Measurements from ENCODE around the gene ZNF318.

DNA sequence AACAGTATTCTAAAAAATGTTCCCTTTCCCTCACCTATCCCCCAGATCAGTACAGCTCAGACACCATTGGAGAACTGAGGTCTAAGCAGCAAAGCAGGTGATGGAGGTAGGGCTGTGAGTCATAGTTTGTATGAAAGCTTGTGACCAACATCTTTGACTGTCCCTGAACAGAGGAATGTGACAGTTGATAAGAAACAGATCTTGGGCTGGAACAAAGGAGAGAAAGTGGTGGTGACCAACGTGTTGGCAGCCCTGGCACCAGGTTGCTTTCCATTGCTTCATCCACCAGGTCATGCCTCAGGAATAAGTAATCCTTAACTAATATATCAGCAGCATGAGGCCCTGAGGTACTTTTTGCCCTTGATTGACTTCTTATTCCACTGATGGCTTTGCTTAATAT lies 40.9 kb downstream of the ZNF318 start:
- TF ChIP-seq POLR2AphosphoS5 (IDR thresholded peaks at IDR 0.05; ENCODE audit: borderline replicate concordance, low read depth, low read length) (no peak), EZH2 (IDR thresholded peaks at IDR 0.05) (no peak)

Data from SK-N-MC (cell line).